B cell (primary cell): ENCODE results near the gene CDH13. TPM values are rescaled to one million over a fixed set of nuclear protein-coding genes. Genes with fewer than 3 reads are reported as not detected.

Experiments
- ATAC-seq: fragments of 200-7000 bp; cut with Tn5 transposase; one replicate; pipeline ENCODE4 v1.10.0; 2021; ENCODE audit warnings: low read depth, mild to moderate bottlenecking, moderate number of reproducible peaks, moderate library complexity
- CTCF ChIA-PET: fragments of 350-600 bp; sonication (Branson Sonifier 250); formaldehyde crosslinking; loops from one replicate; lab custom pipeline; 2021; ENCODE audit warnings: antibody characterized with exemption, inconsistent platforms; lab: Charles Lee
- POLR2A ChIA-PET: fragments of 350-600 bp; sonication (Branson Sonifier 250); formaldehyde crosslinking; loops from one replicate; lab custom pipeline; 2021; ENCODE audit warnings: antibody characterized with exemption; lab: Charles Lee
- DNase-seq: peaks from one replicate; pipeline ENCODE4 v3.0.0; 2013
- H2AFZ ChIP-seq: 2 replicates; pipeline ENCODE4 v1.6.1; 2012; ENCODE audit warnings: mild to moderate bottlenecking, low read depth, low read length; ENCODE audit not compliant: insufficient read depth, poor library complexity, severe bottlenecking
- H3K27ac ChIP-seq, 2 donors: 1 replicate in 1 of 2; 2 replicates in 1 of 2; pipeline ENCODE4 v1.5.1; 2012 to 2013; ENCODE audit warnings: low read length in 2 of 2, mild to moderate bottlenecking in 2 of 2, moderate library complexity in 1 of 2
- H3K27me3 ChIP-seq, 4 experiments: fragments of 200-600 bp in 1 of 4; sonication (generic) in 1 of 4; replicated peaks in 1 of 4; 1 replicate in 2 of 4; 2 replicates in 2 of 4; pipeline versions ENCODE4 v1.6.1 to v1.7.0; 2013 to 2016; ENCODE audit warnings: low read length in 3 of 4, mild to moderate bottlenecking in 2 of 4, mixed read lengths in 1 of 4, moderate library complexity in 1 of 4; ENCODE audit not compliant: insufficient read depth in 4 of 4, control insufficient read depth in 3 of 4; ENCODE audit errors: control extremely low read depth in 1 of 4
- H3K36me3 ChIP-seq, 2 experiments: replicated peaks in 1 of 2; 1 replicate in 1 of 2; 2 replicates in 1 of 2; pipeline versions ENCODE4 v1.6.1 to v1.7.1; 2013; ENCODE audit warnings: low read length in 1 of 2; ENCODE audit not compliant: insufficient read depth in 2 of 2, control insufficient read depth in 1 of 2; ENCODE audit errors: control extremely low read depth in 1 of 2, extremely low read depth in 1 of 2
- H3K4me1 ChIP-seq, 2 donors: fragments of 200-600 bp in 1 of 2; sonication (generic) in 1 of 2; 1 replicate in 1 of 2; 2 replicates in 1 of 2; pipeline versions ENCODE4 v1.5.1 to v1.6.1; 2013 to 2017; ENCODE audit warnings: low read length in 2 of 2; ENCODE audit not compliant: control insufficient read depth in 2 of 2, insufficient read depth in 2 of 2
- H3K4me2 ChIP-seq: replicated peaks from 2 replicates; pipeline ENCODE3; 2012; ENCODE audit warnings: mild to moderate bottlenecking, low read depth, low read length; ENCODE audit not compliant: poor library complexity, severe bottlenecking
- H3K4me3 ChIP-seq, 5 experiments: fragments of 200-600 bp in 1 of 5; sonication (generic) in 1 of 5; 1 replicate in 3 of 5; 2 replicates in 2 of 5; pipeline versions ENCODE4 v1.5.1 to v1.7.0; 2011 to 2016; ENCODE audit warnings: low read length in 4 of 5, mild to moderate bottlenecking in 4 of 5, low read depth in 2 of 5, control low read depth in 1 of 5, moderate library complexity in 1 of 5; ENCODE audit not compliant: insufficient read depth in 1 of 5; ENCODE audit errors: control extremely low read depth in 1 of 5, extremely low read depth in 1 of 5
- H3K79me2 ChIP-seq: fragments of 200-600 bp; sonication (generic); one replicate; pipeline ENCODE4 v1.6.0; 2016; ENCODE audit warnings: low read length; ENCODE audit not compliant: control insufficient read depth, insufficient read depth
- H3K9ac ChIP-seq: fragments of 200-600 bp; sonication (generic); 2 replicates; pipeline ENCODE4 v1.6.1; 2017; ENCODE audit warnings: mild to moderate bottlenecking, low read length, moderate library complexity
- H3K9me3 ChIP-seq, 3 donors: one replicate each; pipeline versions ENCODE4 v1.6.1 to v1.7.1; 2013; ENCODE audit warnings: low read length in 2 of 3; ENCODE audit not compliant: control insufficient read depth in 2 of 3, insufficient read depth in 1 of 3; ENCODE audit errors: control extremely low read depth in 1 of 3
- H4K20me1 ChIP-seq: 2 replicates; pipeline ENCODE4 v1.6.0; 2012; ENCODE audit warnings: mild to moderate bottlenecking, low read length; ENCODE audit not compliant: insufficient read depth, control insufficient read depth, poor library complexity, severe bottlenecking
- H3K27ac Mint-ChIP-seq: one replicate; pipeline ENCODE4 v1.8.0; 2021; ENCODE audit warnings: mixed read lengths
- H3K27me3 Mint-ChIP-seq: one replicate; pipeline ENCODE4 v1.8.0; 2021; ENCODE audit warnings: mixed read lengths
- H3K4me1 Mint-ChIP-seq: one replicate; pipeline ENCODE4 v1.8.0; 2021; ENCODE audit warnings: mixed read lengths
- H3K4me3 Mint-ChIP-seq: one replicate; pipeline ENCODE4 v1.8.0; 2021; ENCODE audit warnings: mixed read lengths
- H3K9me3 Mint-ChIP-seq: one replicate; pipeline ENCODE4 v1.8.0; 2022; ENCODE audit warnings: mixed read lengths; ENCODE audit not compliant: insufficient read depth
- EZH2 ChIP-seq: IDR thresholded peaks from 2 replicates; pipeline ENCODE4 v1.6.1; 2012; ENCODE audit warnings: borderline replicate concordance, low read depth, mild to moderate bottlenecking, moderate library complexity, low read length; ENCODE audit not compliant: insufficient read depth, poor library complexity, severe bottlenecking
- WGBS: methylation state at CpG from one replicate; pipeline ENCODE4 v1.1.5; 2013; ENCODE audit warnings: missing lambda C conversion rate; ENCODE audit not compliant: insufficient coverage; 5-methylcytosine and 5-hydroxymethylcytosine counted together
- intact Hi-C: fragments of 100-400 bp; cut with micrococcal nuclease; formaldehyde crosslinking; loops from one replicate; pipeline ENCODE4 v1.10.0; 2022
- polyA plus RNA-seq: library from polyadenylated mRNA; depleted of rRNA; stranded (reverse); fragments of >200 nt; gene quantifications from 2 replicates; pipeline ENCODE4 v1.2.3, GENCODE V29; 2012
- total RNA-seq, 2 donors: library from RNA; stranded (reverse); fragments of 120-200 nt in 1 of 2; gene quantifications; 1 replicate in 1 of 2; 2 replicates in 1 of 2; pipeline versions ENCODE4 v1.2.3 to v1.2.4, GENCODE V29; 2013 to 2022
- TF ChIP-seq, protein P1 (sequence below): fragments of 200-600 bp; IDR thresholded peaks from one replicate; pipeline ENCODE4 v1.8.0; 2022; ENCODE audit warnings: antibody characterized with exemption, mild to moderate bottlenecking

The CDH13 gene
- total and polyA plus RNA-seq, 2 donors (not counting 1 experiment from before 2014, with no cell fraction given): not detected

- no peaks in the 10 kb centered on the region for H3K79me2 ChIP-seq
- peaks cover 7% of the 10 kb centered on the region for H3K9me3 Mint-ChIP-seq
- H3K4me2 ChIP-seq: no peak overlapping the region
- H3K9me3 ChIP-seq: no peaks in the 10 kb centered on the region
- H3K27me3 Mint-ChIP-seq: peaks cover 20% of the 10 kb centered on the region
- 82% methylated on average over 3 of the region's 7 CpGs for WGBS
- no peaks in the 10 kb centered on the region for H4K20me1 ChIP-seq
- no peak for DNase-seq
- intact Hi-C loops: no loop called here
- no peak overlapping the region for H3K9ac ChIP-seq
- no peaks in the 10 kb centered on the region for H3K4me1 Mint-ChIP-seq
- no peaks in the 10 kb centered on the region for H3K4me1 ChIP-seq
- H3K27me3 ChIP-seq: no peaks in the 10 kb centered on the region
- ChIA-PET CTCF (no interaction called here), POLR2A (no interaction called here)
- ATAC-seq: no peak
- no peak overlapping the region for H3K4me3 Mint-ChIP-seq
- H2AFZ ChIP-seq: no peak overlapping the region
- no peaks in the 10 kb centered on the region for H3K36me3 ChIP-seq
- H3K27ac ChIP-seq: no peak overlapping the region
- no peak overlapping the region for H3K27ac Mint-ChIP-seq
- TF ChIP-seq EZH2: no peak
- TF ChIP-seq, protein P1, sequence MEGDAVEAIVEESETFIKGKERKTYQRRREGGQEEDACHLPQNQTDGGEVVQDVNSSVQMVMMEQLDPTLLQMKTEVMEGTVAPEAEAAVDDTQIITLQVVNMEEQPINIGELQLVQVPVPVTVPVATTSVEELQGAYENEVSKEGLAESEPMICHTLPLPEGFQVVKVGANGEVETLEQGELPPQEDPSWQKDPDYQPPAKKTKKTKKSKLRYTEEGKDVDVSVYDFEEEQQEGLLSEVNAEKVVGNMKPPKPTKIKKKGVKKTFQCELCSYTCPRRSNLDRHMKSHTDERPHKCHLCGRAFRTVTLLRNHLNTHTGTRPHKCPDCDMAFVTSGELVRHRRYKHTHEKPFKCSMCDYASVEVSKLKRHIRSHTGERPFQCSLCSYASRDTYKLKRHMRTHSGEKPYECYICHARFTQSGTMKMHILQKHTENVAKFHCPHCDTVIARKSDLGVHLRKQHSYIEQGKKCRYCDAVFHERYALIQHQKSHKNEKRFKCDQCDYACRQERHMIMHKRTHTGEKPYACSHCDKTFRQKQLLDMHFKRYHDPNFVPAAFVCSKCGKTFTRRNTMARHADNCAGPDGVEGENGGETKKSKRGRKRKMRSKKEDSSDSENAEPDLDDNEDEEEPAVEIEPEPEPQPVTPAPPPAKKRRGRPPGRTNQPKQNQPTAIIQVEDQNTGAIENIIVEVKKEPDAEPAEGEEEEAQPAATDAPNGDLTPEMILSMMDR: no peak
- H3K4me3 ChIP-seq: no peak overlapping the region
Observed at GRCh38 chr16:83578171-83578570, 951.4 kb downstream of the CDH13 start.

- ATAC-seq: no peak
- H3K4me3 Mint-ChIP-seq: no peak overlapping the region
- no peaks in the 10 kb centered on the region for H3K9me3 ChIP-seq
Observed at GRCh38 chr16:83579027-83579426, 952.3 kb downstream of the CDH13 start.

More at GRCh38 chr16:83579027-83579426, 952.3 kb downstream of the CDH13 start:
- Histone ChIP-seq H3K4me2 (no peak overlapping the region), H3K79me2 (no peaks in the 10 kb centered on the region), H3K9ac (no peak overlapping the region), H3K4me3 (no peak overlapping the region), H4K20me1 (no peaks in the 10 kb centered on the region), H3K4me1 (no peaks in the 10 kb centered on the region), H3K36me3 (no peaks in the 10 kb centered on the region), H2AFZ (no peak overlapping the region), H3K27ac (no peak overlapping the region), H3K27me3 (no peaks in the 10 kb centered on the region)
- no peak for DNase-seq
- intact Hi-C loops: no loop called here
- Mint-ChIP-seq H3K9me3 (peaks cover 7% of the 10 kb centered on the region), H3K27me3 (peaks cover 20% of the 10 kb centered on the region), H3K4me1 (no peaks in the 10 kb centered on the region), H3K27ac (no peak overlapping the region)
- ChIA-PET POLR2A (no interaction called here), CTCF (no interaction called here)
- TF ChIP-seq, protein P1: no peak
- no CpG with 5 or more reads among the region's 1 CpG for WGBS
